SU-DHL-6 (cell line): ENCODE measurements around the gene CNGA3.

Experiments used
- H2AFZ ChIP-seq: fragments of 200-600 bp; sonication (generic); 2 replicates; pipeline ENCODE4 v1.6.1; 2014; ENCODE audit warnings: low read depth, mild to moderate bottlenecking, moderate library complexity, mixed read lengths, antibody characterized with exemption, low read length; ENCODE audit not compliant: severe bottlenecking
- H3F3A ChIP-seq: fragments of 200-600 bp; shearing (Covaris generic); 2 replicates; pipeline ENCODE4 v1.6.0; 2016; ENCODE audit warnings: antibody characterized with exemption, mild to moderate bottlenecking; ENCODE audit not compliant: insufficient read depth
- H3K27ac ChIP-seq: fragments of 200-600 bp; sonication (generic); 2 replicates; pipeline ENCODE4 v1.5.1; 2016; ENCODE audit warnings: low read depth, mild to moderate bottlenecking, low read length, moderate library complexity, mixed read lengths
- H3K27me3 ChIP-seq: fragments of 200-600 bp; sonication (generic), shearing (Covaris generic); 2 replicates; pipeline ENCODE4 v1.6.0; 2014; ENCODE audit warnings: mild to moderate bottlenecking, low read length
- H3K36me3 ChIP-seq: fragments of 200-600 bp; sonication (generic); 2 replicates; pipeline ENCODE4 v1.6.1; 2014; ENCODE audit warnings: mild to moderate bottlenecking, low read length, mixed read lengths
- H3K4me2 ChIP-seq: fragments of 300-600, 200-600 bp; shearing (Covaris generic), sonication (generic); 2 replicates; pipeline ENCODE4 v1.6.0; 2014; ENCODE audit warnings: low read length, low read depth, mild to moderate bottlenecking; ENCODE audit not compliant: poor library complexity, severe bottlenecking
- H3K4me3 ChIP-seq: fragments of 200-600 bp; sonication (generic); 2 replicates; pipeline ENCODE4 v1.5.1; 2014; ENCODE audit warnings: antibody characterized with exemption, low read length, mild to moderate bottlenecking, mixed read lengths; ENCODE audit not compliant: insufficient read depth, poor library complexity, severe bottlenecking
- H3K79me2 ChIP-seq: fragments of 200-600 bp; sonication (generic); 2 replicates; pipeline ENCODE4 v1.6.1; 2014; ENCODE audit warnings: mild to moderate bottlenecking, low read length, moderate library complexity; ENCODE audit not compliant: insufficient read depth
- H3K9ac ChIP-seq: fragments of 200-600 bp; sonication (generic); 2 replicates; pipeline ENCODE4 v1.7.0; 2014; ENCODE audit warnings: mild to moderate bottlenecking, low read length
- H3K9me2 ChIP-seq: fragments of 200-600 bp; sonication (generic); replicated peaks from 2 replicates; pipeline ENCODE4 v1.6.1; 2014; ENCODE audit warnings: low read length; ENCODE audit not compliant: insufficient read depth
- H3K9me3 ChIP-seq: fragments of 200-600 bp; sonication (generic); 2 replicates; pipeline ENCODE4 v1.6.1; 2014; ENCODE audit warnings: low read length, mixed read lengths; ENCODE audit not compliant: insufficient read depth
- H4K20me1 ChIP-seq: fragments of 200-600 bp; sonication (generic); 2 replicates; pipeline ENCODE4 v1.6.1; 2014; ENCODE audit warnings: low read depth, mild to moderate bottlenecking, antibody characterized with exemption, low read length, moderate library complexity, mixed read lengths
- CTCF ChIP-seq: fragments of 200-600 bp; sonication (generic); IDR thresholded peaks from one replicate; pipeline ENCODE4 v1.5.1; 2017; ENCODE audit warnings: antibody characterized with exemption, mild to moderate bottlenecking, low read length, moderate library complexity; ENCODE audit not compliant: insufficient read depth, poor library complexity, severe bottlenecking
- EZH2phosphoT487 ChIP-seq: fragments of 200-600 bp; sonication (generic), shearing (Covaris generic); conservative IDR thresholded peaks from 2 replicates; pipeline ENCODE4 v1.6.1; 2018; ENCODE audit warnings: mild to moderate bottlenecking, antibody characterized with exemption, low read length, moderate library complexity, mixed read lengths

CNGA3 gene

GRCh38 chr2:98356729-98357128 lies 10.5 kb downstream of the CNGA3 start:
- no peaks in the 10 kb centered on the region for H4K20me1 ChIP-seq
- no peak for TF ChIP-seq CTCF
- no peak for TF ChIP-seq EZH2phosphoT487
- H3K9me3 ChIP-seq = no peaks in the 10 kb centered on the region; the same call in 1 of the 2 replicates
- H2AFZ ChIP-seq = no peak overlapping the region
- H3K36me3 ChIP-seq = no peaks in the 10 kb centered on the region
- no peak overlapping the region for H3K27ac ChIP-seq
- no peaks in the 10 kb centered on the region for H3F3A ChIP-seq
- H3K9ac ChIP-seq = no peak overlapping the region
- no peak overlapping the region for H3K4me3 ChIP-seq
- no peaks in the 10 kb centered on the region for H3K79me2 ChIP-seq
- no peak overlapping the region for H3K4me2 ChIP-seq
- no peaks in the 10 kb centered on the region for H3K27me3 ChIP-seq
- H3K9me2 ChIP-seq = no peaks in the 10 kb centered on the region

DNA sequence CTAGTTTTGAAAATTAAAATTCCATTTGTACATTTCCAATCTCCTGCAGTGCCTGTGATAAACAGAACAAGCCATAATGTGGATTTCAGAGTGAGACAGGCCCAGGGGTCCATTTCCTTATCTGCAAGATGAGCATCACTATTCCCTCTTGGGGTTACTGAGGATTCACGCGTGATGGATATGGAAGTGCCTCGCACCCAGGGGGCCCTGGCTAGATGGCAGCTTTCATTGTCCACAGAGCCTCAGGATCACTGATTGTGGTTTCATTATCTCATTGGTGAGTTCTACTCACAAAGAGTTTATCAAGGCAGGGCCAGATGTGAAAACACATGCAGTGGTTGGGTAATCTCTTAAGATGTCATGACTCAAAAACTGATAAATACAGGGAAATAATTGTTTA lies 11.6 kb downstream of the CNGA3 start:
- H3K9me2 ChIP-seq = no peaks in the 10 kb centered on the region
- H3K36me3 ChIP-seq = no peaks in the 10 kb centered on the region
- no peak overlapping the region for H3K4me2 ChIP-seq
- H3K79me2 ChIP-seq = no peaks in the 10 kb centered on the region
- H3K4me3 ChIP-seq = no peak overlapping the region
- no peaks in the 10 kb centered on the region for H3K27me3 ChIP-seq
- H3K27ac ChIP-seq = no peak overlapping the region
- TF ChIP-seq EZH2phosphoT487 = no peak
- no peaks in the 10 kb centered on the region for H3K9me3 ChIP-seq
- no peak overlapping the region for H2AFZ ChIP-seq
- no peak overlapping the region for H3K9ac ChIP-seq
- no peaks in the 10 kb centered on the region for H3F3A ChIP-seq
- H4K20me1 ChIP-seq = no peaks in the 10 kb centered on the region

DNA sequence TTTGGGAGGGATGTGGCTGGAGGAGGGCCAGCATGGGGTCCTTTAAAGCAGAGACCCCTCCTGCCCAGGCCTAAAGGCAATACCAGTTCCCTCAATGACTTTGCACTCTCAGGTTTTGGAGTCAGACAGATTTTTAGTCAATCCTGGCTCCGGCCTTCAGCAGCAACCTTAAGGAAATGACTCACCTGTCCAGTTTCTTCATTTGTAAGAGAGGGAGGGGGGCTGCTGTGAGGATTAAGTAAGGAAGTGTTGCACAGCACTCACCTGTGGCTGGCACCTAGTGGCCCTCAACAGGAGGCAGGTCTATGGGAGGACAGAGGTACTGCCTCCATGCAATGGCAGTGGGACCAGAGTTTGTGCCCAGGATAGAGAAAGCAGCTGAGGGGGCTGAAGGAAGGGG lies 13.7 kb downstream of the CNGA3 start:
- H3K27me3 ChIP-seq = no peaks in the 10 kb centered on the region
- no peak for TF ChIP-seq EZH2phosphoT487
- no peak for TF ChIP-seq CTCF
- no peaks in the 10 kb centered on the region for H3K36me3 ChIP-seq
- H3K79me2 ChIP-seq = no peaks in the 10 kb centered on the region
- H3K4me3 ChIP-seq = no peak overlapping the region
- H2AFZ ChIP-seq = no peak overlapping the region
- no peaks in the 10 kb centered on the region for H3K9me2 ChIP-seq
- no peaks in the 10 kb centered on the region for H3K9me3 ChIP-seq
- no peak overlapping the region for H3K4me2 ChIP-seq
- no peak overlapping the region for H3K27ac ChIP-seq
- no peaks in the 10 kb centered on the region for H3F3A ChIP-seq
- H3K9ac ChIP-seq = no peak overlapping the region
- no peaks in the 10 kb centered on the region for H4K20me1 ChIP-seq

DNA sequence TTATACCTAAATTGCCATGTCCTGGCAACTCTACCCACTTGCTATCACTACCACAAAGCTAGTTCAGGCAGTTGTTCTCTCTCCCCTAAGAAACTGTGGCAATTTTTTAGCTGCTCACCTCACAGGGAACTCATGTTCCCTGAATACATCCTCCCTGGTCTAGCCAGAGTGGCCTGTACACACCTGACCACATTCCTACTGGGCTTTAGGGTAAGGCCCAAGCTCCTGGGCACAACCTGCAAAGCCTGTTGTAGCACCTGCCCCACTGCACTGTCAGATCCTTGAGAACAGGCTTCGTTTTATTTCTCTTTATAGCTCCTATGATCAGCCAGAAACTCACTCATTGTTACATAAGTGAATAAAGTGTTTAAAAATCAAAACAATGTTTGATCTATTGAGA lies 21.5 kb downstream of the CNGA3 start:
- Histone ChIP-seq H3K9ac (no peak overlapping the region), H3K27me3 (no peaks in the 10 kb centered on the region), H2AFZ (no peak overlapping the region), H3K27ac (no peak overlapping the region), H3K36me3 (no peaks in the 10 kb centered on the region), H3K79me2 (no peaks in the 10 kb centered on the region), H3K4me2 (no peak overlapping the region), H3K9me3 (no peaks in the 10 kb centered on the region), H3F3A (no peaks in the 10 kb centered on the region), H3K4me3 (no peak overlapping the region), H3K9me2 (no peaks in the 10 kb centered on the region), H4K20me1 (no peaks in the 10 kb centered on the region)
- TF ChIP-seq CTCF (no peak), EZH2phosphoT487 (no peak)
